KMS-11 (cell line): ENCODE data around the gene PKN1.

Source experiments
- H2AFZ ChIP-seq: fragments of 200-600 bp; sonication (generic); 2 replicates; pipeline ENCODE4 v1.6.1; 2016; ENCODE audit warnings: antibody characterized with exemption, mixed run types, low read depth
- H3K27ac ChIP-seq: fragments of 200-600 bp; sonication (generic); 2 replicates; pipeline ENCODE4 v1.6.1; 2016; ENCODE audit warnings: mild to moderate bottlenecking, mixed run types
- H3K27me3 ChIP-seq: fragments of 200-600 bp; sonication (generic); 2 replicates; pipeline ENCODE4 v1.6.1; 2017; ENCODE audit warnings: mild to moderate bottlenecking, low read depth, mixed run types, moderate library complexity; ENCODE audit not compliant: insufficient read depth
- H3K36me3 ChIP-seq: fragments of 200-600 bp; sonication (generic); 2 replicates; pipeline ENCODE4 v1.6.1; 2017; ENCODE audit warnings: mild to moderate bottlenecking, mixed run types; ENCODE audit not compliant: insufficient read depth
- H3K4me1 ChIP-seq: fragments of 200-600 bp; sonication (generic); 2 replicates; pipeline ENCODE4 v1.6.1; 2016; ENCODE audit warnings: mild to moderate bottlenecking, low read depth, mixed run types; ENCODE audit not compliant: poor library complexity, severe bottlenecking
- H3K4me2 ChIP-seq: fragments of 200-600 bp; sonication (generic); 2 replicates; pipeline ENCODE4 v1.7.0; 2016; ENCODE audit warnings: mild to moderate bottlenecking, mixed run types
- H3K4me3 ChIP-seq: fragments of 200-600 bp; sonication (generic); IDR thresholded peaks from 2 replicates; pipeline ENCODE4 v1.6.1; 2017; ENCODE audit warnings: low read depth, low read length, mixed read lengths; ENCODE audit not compliant: insufficient read depth
- H3K79me2 ChIP-seq: fragments of 200-600 bp; sonication (generic); 2 replicates; pipeline ENCODE4 v1.6.1; 2016; ENCODE audit warnings: low read depth, mixed run types; ENCODE audit not compliant: insufficient read depth
- H3K9ac ChIP-seq: fragments of 200-600 bp; sonication (generic); 2 replicates; pipeline ENCODE4 v1.6.1; 2016; ENCODE audit warnings: mild to moderate bottlenecking, mixed run types
- H4K20me1 ChIP-seq: fragments of 200-600 bp; sonication (generic); 2 replicates; pipeline ENCODE4 v1.6.1; 2016; ENCODE audit warnings: mild to moderate bottlenecking, mixed run types; ENCODE audit not compliant: insufficient read depth
- TF ChIP-seq, protein P1 (sequence below): fragments of 200-600 bp; sonication (generic); conservative IDR thresholded peaks from 2 replicates; pipeline ENCODE4 v1.6.1; 2017; ENCODE audit warnings: low read depth, mild to moderate bottlenecking, antibody characterized with exemption, low read length, moderate library complexity, mixed read lengths

The PKN1 gene

DNA sequence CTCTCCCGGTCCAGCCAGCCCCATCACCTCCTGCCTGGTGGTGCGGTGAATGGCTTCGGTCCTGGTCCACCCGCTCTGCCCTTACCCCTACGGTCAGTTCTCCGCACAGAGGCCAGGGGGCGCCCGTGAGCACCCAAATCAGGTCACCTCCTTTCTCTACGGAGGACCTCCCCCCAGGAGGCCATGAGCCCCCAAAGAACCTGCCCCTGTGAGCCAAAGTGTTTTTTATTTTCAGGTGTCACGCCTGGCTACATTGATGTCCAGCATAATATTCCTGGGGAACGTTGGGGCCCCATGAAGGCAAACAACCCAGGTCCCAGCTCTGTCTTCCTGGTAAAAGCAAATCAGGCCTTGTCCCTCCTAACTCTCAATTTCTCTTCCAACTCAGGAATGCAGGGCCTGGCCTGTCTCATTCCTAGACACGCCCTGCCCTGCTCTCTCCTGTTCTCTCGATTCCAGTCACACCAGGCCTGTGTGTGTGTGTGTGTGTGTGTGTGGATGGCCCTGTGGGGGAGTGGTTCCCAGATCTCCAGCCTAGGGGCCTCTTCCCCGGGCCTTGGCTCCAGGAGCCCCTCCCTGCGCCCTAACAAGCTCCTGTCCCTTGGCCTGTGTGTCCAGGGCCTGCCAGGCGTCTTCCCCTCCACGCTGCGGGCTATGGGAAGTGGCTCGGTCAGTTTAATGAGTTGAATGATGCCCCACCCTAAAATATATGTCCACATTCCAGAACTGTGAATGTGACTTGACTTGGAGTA lies 72.6 kb downstream of the PKN1 start:
- Histone ChIP-seq H3K4me3 (no peak overlapping the region), H3K4me1 (peaks cover 24% of the 10 kb centered on the region), H3K4me2 (no peak overlapping the region), H3K9ac (no peak overlapping the region), H3K79me2 (no peaks in the 10 kb centered on the region), H4K20me1 (no peaks in the 10 kb centered on the region), H3K27ac (no peak overlapping the region), H3K36me3 (no peaks in the 10 kb centered on the region), H2AFZ (no peak overlapping the region), H3K27me3 (no peaks in the 10 kb centered on the region)
- TF ChIP-seq, protein P1, sequence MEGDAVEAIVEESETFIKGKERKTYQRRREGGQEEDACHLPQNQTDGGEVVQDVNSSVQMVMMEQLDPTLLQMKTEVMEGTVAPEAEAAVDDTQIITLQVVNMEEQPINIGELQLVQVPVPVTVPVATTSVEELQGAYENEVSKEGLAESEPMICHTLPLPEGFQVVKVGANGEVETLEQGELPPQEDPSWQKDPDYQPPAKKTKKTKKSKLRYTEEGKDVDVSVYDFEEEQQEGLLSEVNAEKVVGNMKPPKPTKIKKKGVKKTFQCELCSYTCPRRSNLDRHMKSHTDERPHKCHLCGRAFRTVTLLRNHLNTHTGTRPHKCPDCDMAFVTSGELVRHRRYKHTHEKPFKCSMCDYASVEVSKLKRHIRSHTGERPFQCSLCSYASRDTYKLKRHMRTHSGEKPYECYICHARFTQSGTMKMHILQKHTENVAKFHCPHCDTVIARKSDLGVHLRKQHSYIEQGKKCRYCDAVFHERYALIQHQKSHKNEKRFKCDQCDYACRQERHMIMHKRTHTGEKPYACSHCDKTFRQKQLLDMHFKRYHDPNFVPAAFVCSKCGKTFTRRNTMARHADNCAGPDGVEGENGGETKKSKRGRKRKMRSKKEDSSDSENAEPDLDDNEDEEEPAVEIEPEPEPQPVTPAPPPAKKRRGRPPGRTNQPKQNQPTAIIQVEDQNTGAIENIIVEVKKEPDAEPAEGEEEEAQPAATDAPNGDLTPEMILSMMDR, result peak; percentile 52

GRCh38 chr19:14507704-14508542 lies 74.8 kb downstream of the PKN1 start:
- Histone ChIP-seq H3K36me3 (no peaks in the 10 kb centered on the region), H3K4me3 (no peak overlapping the region), H3K9ac (no peak overlapping the region), H3K4me1 (peaks cover 24% of the 10 kb centered on the region), H4K20me1 (no peaks in the 10 kb centered on the region), H3K79me2 (no peaks in the 10 kb centered on the region), H3K27ac (no peak overlapping the region), H2AFZ (no peak overlapping the region), H3K4me2 (no peak overlapping the region), H3K27me3 (no peaks in the 10 kb centered on the region)
- TF ChIP-seq, protein P1, result no peak

DNA sequence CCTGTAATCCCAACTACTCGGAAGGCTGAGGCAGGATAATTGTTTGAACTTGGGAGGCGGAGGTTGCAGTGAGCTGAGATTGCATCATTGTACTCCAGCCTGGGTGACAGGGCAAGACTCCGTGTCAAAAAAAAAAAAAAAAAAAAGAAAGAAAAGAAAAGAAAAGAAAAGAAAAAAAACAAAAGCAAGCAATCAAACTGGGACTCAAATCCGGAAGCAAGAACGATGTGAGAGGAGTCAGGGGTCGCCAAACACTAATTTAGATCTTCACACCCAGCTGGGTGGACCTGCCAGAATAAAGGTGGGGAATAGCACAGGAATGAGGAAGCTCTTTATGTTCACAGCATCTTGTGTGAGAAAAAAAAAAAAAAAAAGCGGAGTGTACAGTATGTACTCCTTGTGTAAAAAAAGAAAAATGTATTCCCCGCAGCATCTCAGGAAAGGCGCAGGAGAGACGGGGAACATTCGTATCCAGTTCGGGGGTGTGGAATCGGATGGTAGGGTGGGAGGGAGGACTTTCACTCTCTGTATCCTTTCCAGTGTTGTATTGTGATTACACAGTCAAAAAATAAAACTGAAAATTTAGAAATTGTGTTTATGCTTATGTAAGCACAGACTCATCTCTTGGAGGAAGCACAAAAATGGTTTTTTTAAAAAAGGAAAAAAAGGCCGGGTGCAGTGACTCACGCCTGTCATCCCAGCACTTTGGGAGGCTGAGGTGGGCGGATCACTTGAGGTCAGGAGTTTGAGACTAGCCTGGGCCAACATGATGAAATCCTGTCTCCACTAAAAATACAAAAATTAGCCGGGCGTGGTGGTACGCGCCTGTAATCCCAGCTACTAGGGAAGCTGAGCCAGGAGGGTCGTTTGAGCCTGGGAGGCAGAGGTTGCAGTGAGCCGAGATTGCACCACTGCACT lies 77.5 kb downstream of the PKN1 start:
- Histone ChIP-seq H3K4me2 (no peak overlapping the region), H3K27me3 (no peaks in the 10 kb centered on the region), H3K4me1 (peaks cover 28% of the 10 kb centered on the region), H3K9ac (no peak overlapping the region), H3K4me3 (no peak overlapping the region), H3K79me2 (no peaks in the 10 kb centered on the region; the same call in 1 of the 2 replicates), H3K36me3 (peaks cover 2% of the 10 kb centered on the region; the same call in 1 of the 2 replicates), H4K20me1 (0 out of 2 replicates have a peak, but pooled peaks cover under 1% of the 10 kb centered on the region), H2AFZ (no peak overlapping the region), H3K27ac (no peak overlapping the region)
- TF ChIP-seq, protein P1, result no peak

DNA sequence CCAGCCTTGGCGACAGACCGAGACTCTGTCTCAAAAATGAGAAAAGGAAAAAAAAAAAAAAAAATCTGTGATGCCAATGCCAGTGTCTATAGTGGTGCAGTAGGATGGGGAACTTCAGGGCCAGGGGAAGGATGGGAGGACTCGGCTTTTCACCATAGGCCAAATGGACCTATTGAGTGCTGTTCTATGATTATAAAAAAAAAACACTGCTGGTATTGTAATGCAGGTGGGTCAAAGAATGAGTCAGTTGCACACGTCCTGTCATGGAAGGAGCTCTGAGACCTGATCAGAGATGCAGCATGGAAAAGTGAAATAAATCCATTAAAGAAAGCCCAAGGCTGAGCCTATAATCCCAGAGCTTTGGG lies 78.1 kb downstream of the PKN1 start:
- TF ChIP-seq, protein P1, result no peak
- Histone ChIP-seq H3K79me2 (peaks cover 6% of the 10 kb centered on the region), H3K27ac (no peak overlapping the region), H3K4me2 (no peak overlapping the region), H3K4me3 (no peak overlapping the region), H3K36me3 (peaks cover 5% of the 10 kb centered on the region; the same call in 1 of the 2 replicates), H3K27me3 (no peaks in the 10 kb centered on the region), H4K20me1 (peaks cover 7% of the 10 kb centered on the region; the same call in 1 of the 2 replicates), H2AFZ (no peak overlapping the region), H3K4me1 (peaks cover 31% of the 10 kb centered on the region), H3K9ac (no peak overlapping the region)
